MM.1S (cell line): ENCODE data around the gene SCFD2.
"Not testable (repeated sequence)": the region's sequence is repeated elsewhere in the genome, so short reads cannot be mapped to it uniquely, and the experiment has no call there.

Source experiments
- CTCF ChIP-seq: fragments of 300-600 bp; sonication (generic); IDR thresholded peaks from 2 replicates; pipeline ENCODE4 v1.5.1; 2016; ENCODE audit warnings: antibody characterized with exemption, low read length, mixed read lengths
- EZH2 ChIP-seq: fragments of 300-600 bp; sonication (generic); optimal IDR thresholded peaks from 2 replicates; pipeline ENCODE3; 2017; ENCODE audit warnings: low read depth, mild to moderate bottlenecking, antibody characterized with exemption, low read length, mixed read lengths
- EZH2phosphoT487 ChIP-seq: fragments of 300-600 bp; sonication (generic); IDR thresholded peaks from 2 replicates; pipeline ENCODE4 v1.6.1; 2018; ENCODE audit warnings: antibody characterized with exemption, low read length

GRCh38 chr4:53255986-53256385 lies 109.9 kb downstream of the SCFD2 start:
- not testable (repeated sequence) for TF ChIP-seq CTCF, EZH2phosphoT487, EZH2
